Endodermal cell (in vitro differentiated cells): ENCODE data around the gene NUP188. TPM values are rescaled to one million over a fixed set of nuclear protein-coding genes. Genes with fewer than 3 reads are reported as not detected.

Source experiments
- DNase-seq: peaks from one replicate; pipeline ENCODE4 v3.0.0-alpha.2; 2017
- H3K27ac ChIP-seq: 2 replicates; pipeline ENCODE4 v1.5.1; 2013; ENCODE audit warnings: mild to moderate bottlenecking, low read depth, low read length, moderate library complexity
- H3K27me3 ChIP-seq: 2 replicates; pipeline ENCODE4 v1.6.1; 2013; ENCODE audit warnings: mild to moderate bottlenecking, low read length, moderate library complexity; ENCODE audit not compliant: insufficient read depth, control insufficient read depth, poor library complexity, severe bottlenecking
- H3K36me3 ChIP-seq: 2 replicates; pipeline ENCODE4 v1.7.0; 2013; ENCODE audit warnings: mild to moderate bottlenecking, low read length, moderate library complexity; ENCODE audit not compliant: control insufficient read depth, insufficient read depth
- H3K4me1 ChIP-seq: one replicate; pipeline ENCODE4 v1.7.0; 2013; ENCODE audit warnings: low read length; ENCODE audit not compliant: control insufficient read depth, insufficient read depth
- H3K4me3 ChIP-seq: 2 replicates; pipeline ENCODE4 v1.5.1; 2013; ENCODE audit warnings: mild to moderate bottlenecking, low read length, moderate library complexity
- H3K9ac ChIP-seq: 2 replicates; pipeline ENCODE4 v1.6.1; 2013; ENCODE audit warnings: mild to moderate bottlenecking, low read length, moderate library complexity; ENCODE audit not compliant: poor library complexity, severe bottlenecking; ENCODE audit errors: extremely low read depth
- H3K9me3 ChIP-seq: 2 replicates; pipeline ENCODE4 v1.6.1; 2013; ENCODE audit warnings: mild to moderate bottlenecking, low read length, moderate library complexity; ENCODE audit not compliant: control insufficient read depth
- H3K27ac Mint-ChIP-seq: 2 replicates; pipeline ENCODE4 v1.8.0; 2020; ENCODE audit warnings: mixed read lengths
- H3K27me3 Mint-ChIP-seq: 2 replicates; pipeline ENCODE4 v1.8.0; 2021; ENCODE audit warnings: mild to moderate bottlenecking, mixed read lengths; ENCODE audit not compliant: insufficient read depth
- H3K36me3 Mint-ChIP-seq: 2 replicates; pipeline ENCODE4 v1.8.0; 2020; ENCODE audit warnings: low read depth, mixed read lengths
- H3K4me1 Mint-ChIP-seq: 2 replicates; pipeline ENCODE4 v1.8.0; 2020; ENCODE audit warnings: mixed read lengths
- H3K4me3 Mint-ChIP-seq: 2 replicates; pipeline ENCODE4 v1.8.0; 2020; ENCODE audit warnings: mild to moderate bottlenecking, moderate library complexity, mixed read lengths
- H3K9me3 Mint-ChIP-seq: 2 replicates; pipeline ENCODE4 v1.8.0; 2020; ENCODE audit warnings: mild to moderate bottlenecking, mixed read lengths
- CTCF ChIP-seq: fragments of 200-600 bp; sonication (generic); conservative IDR thresholded peaks from 2 replicates; pipeline ENCODE4 v1.5.0; 2021; ENCODE audit warnings: antibody characterized with exemption, mild to moderate bottlenecking
- WGBS, 2 experiments: methylation state at CpG; one replicate each; pipeline versions ENCODE4 v1.1.5 to v1.1.7; 2013; ENCODE audit warnings: missing lambda C conversion rate in 2 of 2, mixed read lengths in 1 of 2; ENCODE audit not compliant: insufficient coverage in 1 of 2, insufficient read length in 1 of 2; 5-methylcytosine and 5-hydroxymethylcytosine counted together
- total RNA-seq, 2 donors: library from RNA; stranded (reverse); fragmentation: NEBNext Ultra II Directional in 1 of 2; extraction: Animal tissue kit (Norgen Biotek cat#: 25700) in 1 of 2; gene quantifications; 2 replicates in 1 of 2; 3 replicates in 1 of 2; pipeline ENCODE4 v1.2.1, GENCODE V29; 2021

Gene NUP188
- total RNA-seq, 2 donors from 2014 or later = 89.8 to 94.8 TPM

GRCh38 chr9:128917151-128917849 is 30.2 kb upstream of the NUP188 start:
- Histone ChIP-seq H3K4me3 (no peak overlapping the region), H3K4me1 (no peaks in the 10 kb centered on the region), H3K27ac (no peak overlapping the region), H3K9me3 (no peaks in the 10 kb centered on the region), H3K9ac (no peak overlapping the region), H3K27me3 (no peaks in the 10 kb centered on the region), H3K36me3 (peaks cover 45% of the 10 kb centered on the region)
- Mint-ChIP-seq H3K36me3 (peaks cover 36% of the 10 kb centered on the region), H3K4me3 (no peak overlapping the region), H3K27ac (no peak overlapping the region), H3K27me3 (no peaks in the 10 kb centered on the region), H3K4me1 (peaks cover 20% of the 10 kb centered on the region), H3K9me3 (no peaks in the 10 kb centered on the region)
- TF ChIP-seq CTCF = no peak
- peak; percentile 38 for DNase-seq
- WGBS, 2 experiments = 95 to 96% methylated on average over 21 to 26 of the region's 26 CpGs

- peaks cover 28% of the 10 kb centered on the region for H3K36me3 Mint-ChIP-seq
- H3K9me3 Mint-ChIP-seq = no peaks in the 10 kb centered on the region
- peak overlapping the region; percentile 44 for H3K27ac Mint-ChIP-seq
- H3K9ac ChIP-seq = no peak overlapping the region
- no peaks in the 10 kb centered on the region for H3K27me3 ChIP-seq
- 92 to 96% methylated on average over 2 of the region's 2 CpGs for WGBS, 2 experiments
- peaks cover 41% of the 10 kb centered on the region for H3K36me3 ChIP-seq
- no peaks in the 10 kb centered on the region for H3K4me1 ChIP-seq
- no peaks in the 10 kb centered on the region for H3K27me3 Mint-ChIP-seq
- no peaks in the 10 kb centered on the region for H3K9me3 ChIP-seq
- DNase-seq = peak; percentile 38
- no peak for TF ChIP-seq CTCF
- H3K4me3 Mint-ChIP-seq = no peak overlapping the region
- peaks cover 10% of the 10 kb centered on the region for H3K4me1 Mint-ChIP-seq
- H3K27ac ChIP-seq = no peak overlapping the region
- H3K4me3 ChIP-seq = no peak overlapping the region
These were observed 28.6 kb upstream of the NUP188 start for GRCh38 chr9:128918921-128919320.

- Histone ChIP-seq H3K9me3 (no peaks in the 10 kb centered on the region), H3K27ac (no peak overlapping the region), H3K9ac (no peak overlapping the region), H3K4me3 (no peak overlapping the region), H3K27me3 (no peaks in the 10 kb centered on the region), H3K4me1 (no peaks in the 10 kb centered on the region), H3K36me3 (peaks cover 35% of the 10 kb centered on the region)
- H3K27ac Mint-ChIP-seq = peak overlapping the region; percentile 44
- peaks cover 10% of the 10 kb centered on the region for H3K4me1 Mint-ChIP-seq
- H3K4me3 Mint-ChIP-seq = no peak overlapping the region
- no peak for TF ChIP-seq CTCF
- H3K36me3 Mint-ChIP-seq = peaks cover 28% of the 10 kb centered on the region
- 97 to 100% methylated on average over 1 to 13 of the region's 14 CpGs for WGBS, 2 experiments
- no peaks in the 10 kb centered on the region for H3K27me3 Mint-ChIP-seq
- no peaks in the 10 kb centered on the region for H3K9me3 Mint-ChIP-seq
- peak; percentile 46 for DNase-seq
These were observed 28.0 kb upstream of the NUP188 start for GRCh38 chr9:128919402-128920089.
